Measurements from ENCODE around the gene CADM2.
"Not testable (repeated sequence)": the region's sequence is repeated elsewhere in the genome, so short reads cannot be mapped to it uniquely, and the experiment has no call there.

Gene CADM2

GRCh38 chr3:84958495-84959469, at the start of gene CADM2:
TSS of gene CADM2 (plus strand) at chr3:84958989.
- DNase-seq (ENCODE audit: low read depth, low spot score), result peak; percentile 36

GRCh38 chr3:84918592-84918991, 40.2 kb upstream of the CADM2 start:
- DNase-seq (ENCODE audit: low read depth, low spot score), result not testable (repeated sequence)

- no peak for DNase-seq (ENCODE audit: low read depth, low spot score)
Observed at GRCh38 chr3:84922682-84923081, 36.1 kb upstream of the CADM2 start.

GRCh38 chr3:84925571-84925970, 33.2 kb upstream of the CADM2 start:
- no peak for DNase-seq (ENCODE audit: low read depth, low spot score)

GRCh38 chr3:84943379-84943778, 15.4 kb upstream of the CADM2 start:
- no peak for DNase-seq (ENCODE audit: low read depth, low spot score)

GRCh38 chr3:84946240-84946639, 12.5 kb upstream of the CADM2 start:
- no peak for DNase-seq (ENCODE audit: low read depth, low spot score)

GRCh38 chr3:84959470-84960271, 882 bp downstream of the CADM2 start:
- no peak for DNase-seq (ENCODE audit: low read depth, low spot score)

- DNase-seq (ENCODE audit: low read depth, low spot score), result no peak
Observed at GRCh38 chr3:84960581-84960980, 1.8 kb downstream of the CADM2 start.

- no peak for DNase-seq (ENCODE audit: low read depth, low spot score)
Observed at GRCh38 chr3:84961011-84961410, 2.2 kb downstream of the CADM2 start.

- DNase-seq (ENCODE audit: low read depth, low spot score), result no peak
Observed at GRCh38 chr3:84961521-84962255, 2.9 kb downstream of the CADM2 start.

GRCh38 chr3:84962415-84962814, 3.6 kb downstream of the CADM2 start:
- no peak for DNase-seq (ENCODE audit: low read depth, low spot score)

- no peak for DNase-seq (ENCODE audit: low read depth, low spot score)
Observed at GRCh38 chr3:84963137-84963536, 4.3 kb downstream of the CADM2 start.

- no peak for DNase-seq (ENCODE audit: low read depth, low spot score)
Observed at GRCh38 chr3:84965141-84965540, 6.4 kb downstream of the CADM2 start.

- no peak for DNase-seq (ENCODE audit: low read depth, low spot score)
Observed at GRCh38 chr3:84967767-84968581, 9.2 kb downstream of the CADM2 start.

GRCh38 chr3:84968701-84969235, 10.0 kb downstream of the CADM2 start:
- no peak for DNase-seq (ENCODE audit: low read depth, low spot score)

- DNase-seq (ENCODE audit: low read depth, low spot score), result no peak
Observed at GRCh38 chr3:84974347-84974746, 15.6 kb downstream of the CADM2 start.

- no peak for DNase-seq (ENCODE audit: low read depth, low spot score)
Observed at GRCh38 chr3:84977021-84977420, 18.2 kb downstream of the CADM2 start.

GRCh38 chr3:84978843-84979242, 20.1 kb downstream of the CADM2 start:
- no peak for DNase-seq (ENCODE audit: low read depth, low spot score)

GRCh38 chr3:84980011-84980410, 21.2 kb downstream of the CADM2 start:
- DNase-seq (ENCODE audit: low read depth, low spot score), result no peak

GRCh38 chr3:84980456-84980855, 21.7 kb downstream of the CADM2 start:
- no peak for DNase-seq (ENCODE audit: low read depth, low spot score)

- DNase-seq (ENCODE audit: low read depth, low spot score), result no peak
Observed at GRCh38 chr3:84983490-84983889, 24.7 kb downstream of the CADM2 start.
